Measurements from ENCODE around the gene SWT1.

The SWT1 gene, protein sequence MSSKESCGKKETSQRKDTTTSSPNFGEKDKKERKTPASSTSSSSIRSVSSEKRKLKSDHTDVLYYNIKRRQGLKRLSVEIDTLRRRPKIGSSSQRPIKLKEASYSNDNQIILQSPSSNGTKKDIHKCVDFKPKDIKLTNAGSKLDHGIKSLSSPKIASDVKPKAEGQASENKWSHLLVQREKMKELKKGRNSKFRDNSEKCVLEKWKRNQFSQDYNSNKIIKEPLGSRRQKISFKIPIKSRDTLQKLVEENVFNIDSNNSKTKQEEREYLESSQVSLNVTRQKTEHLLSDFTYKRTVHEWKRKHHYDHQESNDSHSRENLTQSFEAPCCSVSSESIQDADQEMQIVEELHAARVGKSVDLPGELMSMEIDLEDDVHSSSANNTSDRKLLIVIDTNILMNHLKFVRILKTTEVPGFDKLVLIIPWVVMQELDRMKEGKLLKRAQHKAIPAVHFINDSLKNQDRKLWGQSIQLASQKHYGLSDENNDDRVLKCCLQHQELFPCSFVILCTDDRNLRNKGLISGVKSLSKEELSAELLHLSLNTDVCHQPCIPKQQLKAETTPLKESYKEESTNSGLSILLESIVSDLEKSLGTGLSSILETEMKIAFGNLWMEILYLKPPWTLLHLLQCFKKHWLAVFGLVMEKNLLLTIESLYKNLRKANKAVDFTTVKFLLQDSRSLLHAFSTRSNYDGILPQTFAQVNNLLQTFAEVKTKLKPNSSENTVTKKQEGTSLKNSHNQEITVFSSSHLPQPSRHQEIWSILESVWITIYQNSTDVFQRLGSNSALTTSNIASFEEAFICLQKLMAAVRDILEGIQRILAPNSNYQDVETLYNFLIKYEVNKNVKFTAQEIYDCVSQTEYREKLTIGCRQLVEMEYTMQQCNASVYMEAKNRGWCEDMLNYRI

DNA sequence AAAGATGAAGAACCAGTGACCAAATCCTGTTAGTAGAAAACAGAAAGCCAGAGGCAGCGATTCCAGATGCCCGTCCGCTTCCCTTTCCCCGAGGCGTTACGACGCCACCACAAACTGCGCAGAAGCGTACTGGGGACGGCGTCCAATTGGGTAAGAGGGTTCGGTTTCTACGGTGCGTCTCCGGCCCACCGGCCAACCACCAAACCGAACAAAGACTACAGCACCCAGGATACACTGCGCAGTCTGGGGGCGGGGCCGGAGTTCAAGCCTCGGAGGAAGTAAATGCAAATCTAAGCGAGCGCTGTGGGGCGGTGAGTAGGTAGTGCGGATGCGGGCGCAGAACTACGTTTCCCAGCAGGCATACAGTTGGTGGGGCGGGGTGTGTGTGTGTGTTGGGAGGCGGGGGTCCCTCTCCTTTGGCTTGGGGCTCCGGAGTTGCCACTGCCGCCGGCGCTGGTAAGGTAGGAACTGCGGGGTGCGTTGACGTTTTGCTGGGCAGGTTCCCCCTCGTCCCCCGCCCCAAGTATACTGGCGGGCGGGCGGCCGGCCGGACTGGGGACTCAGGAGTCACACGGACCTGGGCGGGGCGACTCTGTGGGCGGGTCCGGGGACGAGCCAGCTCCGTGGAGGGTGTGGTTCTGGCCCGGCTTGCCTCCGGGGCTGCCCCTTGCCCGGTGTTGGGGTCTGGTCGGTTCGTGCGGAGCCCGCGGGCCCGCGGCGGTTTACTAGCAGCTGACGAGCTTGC lies at the start of gene SWT1, which contains the start of gene TRMT1L:
Gene SWT1, plus strand, starts transcription at position 314 of the 745 bp plus-strand sequence. CDS start 3,675 bp downstream, outside the sequence.
Gene TRMT1L, minus strand, starts transcription at position 100 of the 745 bp plus-strand sequence. CDS start 241 bp downstream, outside the sequence.
- DNase-seq = peak; percentile 98 to 100 (median 100)

DNA sequence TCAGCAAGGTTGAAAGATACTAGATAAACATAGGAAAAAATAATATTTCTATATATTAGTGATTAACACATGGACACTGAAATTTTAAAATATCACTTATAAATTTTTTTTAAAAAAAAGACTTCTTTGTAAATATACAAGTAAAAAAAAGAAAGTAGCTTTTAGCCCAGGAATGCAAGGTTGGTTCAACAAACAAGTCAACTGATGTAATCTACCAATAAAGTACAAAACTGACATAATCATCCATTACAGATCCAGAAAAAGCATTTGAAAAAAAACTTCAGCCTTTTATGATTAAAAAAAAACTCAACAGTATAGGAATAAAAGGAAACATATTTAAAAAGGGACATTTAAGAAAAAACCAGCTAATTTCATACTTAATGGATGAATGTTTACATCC lies 48.6 kb upstream of the SWT1 start:
- no peak for DNase-seq

DNA sequence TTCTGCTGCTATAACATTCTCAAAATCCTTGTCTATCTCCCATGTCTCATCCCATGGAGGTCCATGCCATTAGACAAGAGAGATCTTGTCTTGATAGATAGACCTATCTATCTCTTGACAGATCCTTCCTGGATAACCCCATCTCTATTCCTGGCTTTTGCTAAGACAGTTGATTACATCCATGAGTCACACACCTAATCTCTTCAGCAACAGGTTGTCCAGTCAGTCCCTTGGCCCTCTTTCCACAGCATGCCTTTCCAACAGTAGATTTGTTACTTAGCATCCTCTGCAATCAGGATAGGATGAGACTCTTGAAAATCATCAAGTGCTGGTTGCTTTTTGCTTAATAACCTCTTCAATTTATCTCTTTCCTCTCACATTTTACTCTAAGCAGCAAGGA lies 46.8 kb upstream of the SWT1 start:
- no peak for DNase-seq

DNA sequence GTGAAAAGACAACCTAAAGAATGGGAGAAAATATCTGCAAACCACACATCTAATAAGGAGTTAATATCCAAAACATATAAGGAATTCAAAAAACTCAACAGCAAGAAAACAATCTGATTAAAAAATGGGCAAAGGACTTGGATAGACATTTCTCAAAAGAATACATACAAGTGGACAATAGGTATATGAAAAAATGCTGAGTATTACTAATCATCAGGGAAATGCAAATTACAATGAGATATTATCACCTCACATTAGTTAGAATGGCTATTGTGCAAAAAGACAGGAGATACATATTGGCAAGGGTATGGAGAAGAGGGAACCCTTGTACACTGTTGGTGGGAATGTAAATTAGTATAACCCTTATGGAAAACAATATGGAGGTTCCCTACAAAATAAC lies 45.1 kb upstream of the SWT1 start:
- no peak for DNase-seq

DNA sequence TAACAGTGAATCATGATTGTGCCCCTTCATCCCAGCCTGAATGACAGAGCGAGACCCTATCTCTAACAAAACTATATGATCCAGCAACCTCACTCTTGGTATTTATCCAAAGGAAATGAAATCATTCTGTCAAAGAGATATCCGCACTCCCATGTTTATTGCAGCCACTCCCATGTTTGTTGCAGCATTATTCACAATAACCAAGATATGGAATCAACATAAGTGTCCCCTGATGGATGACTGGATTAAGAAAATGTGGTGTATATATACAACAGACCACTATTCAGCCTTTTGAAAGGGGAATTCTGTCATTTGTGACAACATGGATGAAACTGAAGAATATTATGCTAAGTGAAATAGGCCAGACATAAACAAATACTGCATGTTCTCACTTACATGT lies 44.6 kb upstream of the SWT1 start:
- DNase-seq = no peak

DNA sequence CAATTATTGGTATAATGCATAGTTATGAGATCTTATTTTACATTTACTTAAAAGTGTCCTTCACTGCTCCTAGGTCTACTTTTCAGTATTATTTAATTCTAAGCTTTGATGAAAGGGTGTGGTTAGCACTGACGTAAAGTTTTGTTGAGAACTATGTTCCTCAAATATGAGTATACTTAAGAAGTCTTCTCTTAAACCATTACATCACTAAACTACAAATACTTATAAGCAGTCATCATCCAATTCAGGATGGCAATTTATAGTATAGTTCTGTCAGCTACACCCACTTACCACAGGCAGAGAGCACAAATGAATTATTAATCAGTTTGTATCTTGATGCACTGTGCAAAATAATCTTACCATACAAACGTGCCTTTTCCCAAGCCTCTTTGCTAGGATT lies 27.3 kb upstream of the SWT1 start:
- DNase-seq = no peak

DNA sequence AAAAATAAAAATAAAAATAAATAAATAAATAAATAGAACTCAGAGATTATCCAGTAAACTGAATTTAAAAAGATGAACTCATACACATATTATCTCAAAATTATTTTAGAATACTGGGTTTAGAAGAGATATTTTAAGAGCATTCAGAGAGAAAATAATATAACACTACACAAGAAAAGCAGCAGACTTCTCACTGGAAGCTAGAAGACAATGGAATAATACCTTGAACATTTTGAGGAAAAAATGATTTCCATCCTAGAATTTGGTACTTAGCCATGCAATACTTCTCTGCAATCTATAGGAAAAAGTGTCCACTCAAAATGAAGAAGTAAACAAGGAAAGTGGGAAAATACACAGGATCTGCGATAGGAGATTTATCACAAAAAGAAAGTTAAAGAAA lies 24.4 kb upstream of the SWT1 start:
- DNase-seq = no peak

DNA sequence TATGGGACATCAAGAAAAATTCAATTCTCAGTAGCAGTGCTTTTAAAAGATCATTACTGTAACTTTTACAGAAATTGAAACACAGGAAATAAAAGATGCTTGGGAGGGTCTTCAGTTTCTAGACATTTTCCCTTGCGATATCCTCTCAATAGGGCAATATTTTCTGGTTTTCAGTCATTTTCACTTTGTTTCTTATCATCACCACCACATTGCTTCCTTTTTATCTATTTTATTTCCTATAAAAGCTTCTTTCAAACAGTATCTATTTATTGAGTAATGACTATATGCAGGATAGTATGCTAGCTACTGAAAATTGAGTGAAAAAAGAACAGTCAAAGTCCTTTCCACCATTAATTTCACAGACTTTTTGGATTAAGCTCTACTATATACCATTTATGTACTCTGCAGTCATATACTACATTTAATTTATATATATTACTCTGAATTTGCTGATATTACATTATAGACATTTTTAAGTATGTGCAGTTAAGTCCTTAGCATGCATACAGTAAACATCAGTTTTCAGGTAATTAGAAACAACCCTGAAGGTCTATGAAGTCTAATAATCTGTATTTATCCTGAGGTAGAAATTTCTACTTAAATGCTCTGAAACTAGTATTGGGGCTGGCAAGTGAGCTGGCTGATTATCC lies 18.9 kb upstream of the SWT1 start:
- no peak for DNase-seq

DNA sequence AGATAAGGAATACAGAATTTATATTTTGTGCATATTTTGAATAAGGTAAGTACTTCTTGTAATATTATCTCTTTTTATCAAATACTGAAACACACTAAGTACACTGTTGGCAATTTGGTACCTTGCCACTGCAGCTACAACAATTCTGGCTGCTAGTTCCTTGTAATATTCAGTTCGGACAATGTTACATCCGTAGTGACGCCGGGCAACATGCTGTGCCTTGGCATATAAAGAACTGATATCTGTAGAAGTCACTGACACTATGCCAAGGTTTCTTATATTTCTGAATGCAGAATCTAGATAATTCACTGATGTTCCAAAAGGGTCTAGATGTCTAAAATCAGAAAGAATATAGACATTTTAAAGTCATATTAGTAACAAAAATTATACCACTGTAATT lies 17.7 kb upstream of the SWT1 start:
- DNase-seq = no peak

DNA sequence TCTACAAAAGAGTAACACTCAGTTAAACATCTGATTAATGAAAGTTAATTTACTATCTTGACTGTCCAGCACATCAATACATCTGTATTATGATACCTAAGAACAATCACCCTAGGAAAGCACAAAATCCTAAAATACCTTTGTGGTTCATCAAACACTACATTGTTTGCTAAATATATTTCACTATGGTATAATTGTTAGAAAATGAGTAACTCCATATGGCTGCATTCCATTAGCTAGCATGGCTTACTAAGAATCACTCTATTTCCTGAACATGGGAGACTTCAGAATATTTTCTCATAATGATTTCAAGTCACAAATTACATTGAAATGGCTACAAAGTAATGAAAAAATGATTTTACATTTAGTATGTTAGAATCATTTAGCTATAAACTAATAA lies 12.7 kb upstream of the SWT1 start:
- DNase-seq = no peak

DNA sequence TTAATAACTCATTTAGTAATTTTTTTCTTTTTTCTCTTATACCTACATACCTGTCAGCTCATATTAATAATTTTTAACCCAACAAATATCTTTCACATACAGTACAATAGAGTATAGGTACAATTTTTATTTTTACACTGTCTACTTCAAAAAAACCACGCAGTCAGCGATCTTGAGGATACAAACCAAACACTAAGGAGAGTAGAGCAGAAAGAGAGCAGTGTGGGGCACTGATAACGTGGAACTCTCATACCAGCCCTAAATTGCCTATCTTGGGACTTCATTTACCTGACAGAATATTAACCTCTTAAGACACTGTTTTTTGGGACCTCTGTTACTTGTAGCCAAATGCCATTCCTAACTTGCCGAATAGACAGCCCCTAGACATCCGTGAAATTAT lies 5.8 kb upstream of the SWT1 start:
- DNase-seq = no peak

DNA sequence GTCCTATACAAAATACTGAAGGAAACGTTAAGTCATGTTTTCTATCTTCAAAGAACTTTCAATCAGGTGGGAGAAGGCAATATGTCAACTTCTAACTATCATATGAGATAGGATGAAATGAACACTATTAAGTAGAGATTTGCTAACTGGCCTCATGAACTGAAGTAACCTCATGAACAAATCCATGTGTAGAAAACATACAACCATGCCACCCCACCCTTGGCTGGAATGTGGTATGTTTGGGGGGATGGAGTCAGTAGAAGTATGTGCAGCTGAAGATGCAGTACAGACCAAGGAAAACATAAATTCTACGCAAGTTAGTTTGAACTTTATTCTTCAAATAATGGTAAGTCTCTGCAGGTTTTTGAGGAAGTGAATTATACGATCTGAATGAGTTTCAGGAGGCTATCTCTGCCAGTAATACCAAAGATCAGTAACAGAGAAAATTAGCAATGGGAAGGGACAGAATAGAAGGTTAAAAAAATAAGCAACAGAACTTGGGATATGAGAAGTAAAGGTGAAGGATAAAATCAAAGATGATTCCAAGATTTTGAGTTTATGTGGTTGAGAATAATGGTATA lies 4.7 kb upstream of the SWT1 start:
- no peak for DNase-seq

DNA sequence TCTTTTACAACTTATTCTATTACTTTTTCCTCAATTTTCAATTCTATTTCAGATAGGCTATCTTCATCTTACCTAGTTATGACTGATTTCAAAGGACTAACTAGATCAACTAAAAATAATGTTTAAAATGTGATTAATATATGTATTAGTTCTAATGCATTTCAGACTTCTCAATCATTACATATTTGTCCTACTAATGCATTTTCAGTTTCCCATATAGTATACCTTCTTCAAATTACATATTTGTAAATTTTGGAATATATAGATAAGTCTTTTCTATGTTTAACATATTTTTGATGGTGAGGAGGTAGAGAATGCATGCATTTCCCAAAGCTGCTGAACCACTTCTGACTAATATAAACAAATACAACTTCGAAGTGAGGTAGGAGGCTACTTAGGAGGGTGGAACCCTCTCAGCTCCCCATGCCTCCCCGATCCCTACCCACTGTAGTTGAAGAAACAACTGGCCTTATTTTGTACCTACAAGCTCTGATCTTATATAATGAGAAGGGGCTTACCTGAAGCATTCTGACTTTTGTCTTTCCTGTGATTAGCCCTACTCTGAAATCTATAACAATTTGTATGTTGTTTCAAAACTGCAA lies 2.0 kb upstream of the SWT1 start:
- DNase-seq = no peak

DNA sequence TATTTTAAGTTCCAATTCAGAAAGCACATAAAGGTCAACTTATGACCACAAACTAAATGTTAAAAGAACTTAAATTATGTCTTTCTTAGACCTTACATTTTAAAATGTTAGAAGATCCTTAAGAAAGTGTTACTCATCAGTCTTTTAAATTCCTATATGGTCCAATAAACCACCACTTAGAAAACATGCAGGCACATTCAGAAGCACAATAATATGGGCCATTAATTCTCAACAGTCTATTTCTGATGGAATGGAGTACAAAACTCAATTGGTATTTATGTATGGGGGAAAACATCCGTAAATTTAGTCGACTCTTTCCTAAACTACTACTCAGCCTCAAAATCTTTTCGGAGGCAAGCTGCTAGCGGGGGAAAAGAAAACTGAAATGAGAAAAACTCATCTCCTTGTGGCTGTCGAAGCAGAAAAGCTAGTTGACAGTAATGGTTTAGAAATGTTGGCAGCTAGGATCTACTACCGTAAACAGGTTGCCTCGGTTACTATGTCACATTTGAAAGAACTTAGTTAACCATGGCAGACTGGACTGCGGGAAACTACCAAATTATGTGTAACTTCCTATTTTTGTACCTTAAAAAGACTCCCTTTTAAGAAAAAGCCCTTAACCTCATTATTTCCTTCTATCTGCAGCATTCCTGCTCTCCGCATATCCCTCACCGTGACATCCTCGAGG lies 1.2 kb upstream of the SWT1 start:
- DNase-seq = no peak

DNA sequence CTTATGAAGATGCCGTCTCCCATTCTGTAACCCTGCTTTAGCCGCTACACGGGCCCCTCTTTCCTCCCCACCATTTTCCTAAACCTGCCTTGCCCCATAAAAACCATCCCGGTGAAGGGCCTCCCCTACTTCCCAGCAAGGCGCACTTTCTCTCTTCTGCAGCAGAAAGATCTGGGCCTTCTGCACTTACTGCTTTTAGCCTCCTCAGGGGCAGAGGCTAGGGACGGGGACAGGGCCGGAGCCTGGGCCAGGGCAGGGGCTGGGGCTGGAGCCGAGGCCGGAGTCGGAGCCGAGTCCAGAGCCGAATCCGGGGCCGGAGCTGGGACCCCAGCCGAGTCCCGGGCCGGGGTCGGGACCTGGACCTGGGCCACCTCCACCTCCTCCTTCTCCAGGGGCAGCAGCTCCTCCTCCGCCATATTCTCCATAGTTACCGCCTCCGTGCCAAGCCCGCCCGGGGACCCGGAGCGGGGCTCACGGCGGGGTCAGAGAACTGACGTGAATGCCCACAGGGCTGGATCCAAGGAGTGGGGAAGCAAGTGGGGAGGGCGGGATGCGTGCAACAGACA lies 596 bp upstream of the SWT1 start:
- DNase-seq = peak in 1 of 3 experiments; percentile 94

DNA sequence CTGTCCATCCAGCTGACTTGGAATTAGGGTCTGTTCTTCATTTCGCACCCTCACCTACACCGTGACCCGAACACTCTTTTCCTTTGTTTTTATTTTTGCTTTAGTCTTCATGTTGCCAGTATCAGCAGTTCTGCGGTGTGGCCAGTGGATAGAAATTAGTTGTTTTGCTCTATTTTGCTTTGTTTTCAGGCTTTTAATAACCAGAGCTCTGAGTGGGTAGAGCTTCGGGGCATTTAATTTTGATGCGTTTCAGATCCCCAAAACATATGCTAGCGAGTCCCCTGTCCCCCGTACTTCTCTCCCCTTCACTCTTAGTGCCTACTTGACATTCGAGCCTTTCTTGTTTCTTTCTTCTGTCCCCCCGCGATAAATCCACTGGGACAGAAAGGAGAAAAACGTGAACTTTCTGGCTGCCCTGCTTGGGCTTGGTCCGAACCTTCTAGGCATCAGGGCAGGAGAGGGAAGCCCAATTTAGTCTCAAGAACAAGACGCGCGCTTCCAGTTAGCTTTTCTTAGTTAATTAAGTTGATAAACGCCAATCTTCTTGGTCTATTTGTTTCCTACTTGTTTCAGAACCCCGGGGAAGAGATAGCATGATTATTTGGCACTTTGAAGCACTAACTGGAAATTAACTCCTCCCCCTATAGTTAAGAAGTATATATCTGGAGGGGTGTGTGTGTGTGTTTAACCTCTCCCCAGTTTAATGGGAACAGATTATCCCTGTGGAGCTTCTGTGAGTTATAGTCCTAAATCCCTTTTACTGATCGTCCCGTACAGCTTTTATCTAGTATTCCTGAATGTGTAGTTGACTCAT lies 839 bp downstream of the SWT1 start:
- peak in 2 of 3 experiments; percentile 56 to 63 for DNase-seq

DNA sequence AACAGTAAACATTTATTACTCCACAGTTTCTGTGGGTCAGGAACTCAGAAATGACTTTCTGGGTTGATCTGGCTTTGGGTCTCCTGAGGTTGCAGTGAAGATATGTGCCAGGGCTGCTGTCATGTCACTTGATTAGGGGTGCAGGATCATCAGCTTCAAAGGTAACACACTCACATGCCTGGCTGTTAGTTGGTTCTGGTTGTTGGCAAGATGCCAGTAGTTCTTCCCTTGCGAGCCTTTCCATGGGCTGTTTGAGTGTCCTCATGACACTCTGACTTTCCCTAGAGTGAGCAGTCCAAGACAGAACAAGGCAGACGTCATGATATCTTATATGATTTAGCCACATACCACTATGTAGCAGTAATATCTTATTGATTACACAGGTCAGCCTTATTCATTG lies 1.8 kb downstream of the SWT1 start:
- peak in 2 of 3 experiments; percentile 39 to 59 for DNase-seq

DNA sequence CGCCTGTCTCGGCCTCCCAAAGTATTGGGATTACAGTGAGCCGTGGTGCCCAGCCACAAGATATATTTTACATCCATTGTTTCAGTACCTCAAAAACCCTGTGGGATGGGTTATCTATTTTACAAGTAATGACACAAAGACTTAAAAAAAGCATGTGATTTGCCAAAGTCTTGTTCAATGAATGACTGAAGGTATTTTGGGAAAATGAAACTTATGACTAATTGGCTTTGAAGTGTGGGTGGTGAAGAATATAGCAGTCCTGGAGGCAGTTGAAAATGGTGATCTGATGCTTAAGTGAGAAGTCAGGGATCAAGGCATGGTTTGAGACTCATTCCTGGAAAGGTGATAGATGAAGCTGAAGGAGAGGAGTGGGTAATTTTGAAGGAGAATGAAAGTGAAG lies 3.0 kb downstream of the SWT1 start:
- DNase-seq = no peak

DNA sequence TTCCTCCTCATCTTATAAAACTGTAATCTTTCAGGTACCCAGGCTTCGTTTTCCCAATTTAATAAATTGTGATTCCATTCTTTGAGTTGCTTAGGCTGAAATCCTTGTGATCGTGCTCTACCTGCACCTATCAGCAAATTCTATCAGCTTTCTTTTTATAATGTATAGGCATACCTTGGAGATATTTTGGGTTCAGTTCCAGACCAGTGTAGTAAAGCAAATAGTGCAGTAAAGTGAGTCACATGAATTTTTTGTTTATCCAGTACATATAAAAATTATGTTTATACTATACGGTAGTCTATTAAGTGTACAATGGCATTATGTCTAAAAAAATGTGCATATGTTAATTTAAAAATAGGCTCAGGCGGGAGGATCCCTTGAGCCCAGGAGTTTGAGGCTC lies 5.5 kb downstream of the SWT1 start:
- no peak for DNase-seq

DNA sequence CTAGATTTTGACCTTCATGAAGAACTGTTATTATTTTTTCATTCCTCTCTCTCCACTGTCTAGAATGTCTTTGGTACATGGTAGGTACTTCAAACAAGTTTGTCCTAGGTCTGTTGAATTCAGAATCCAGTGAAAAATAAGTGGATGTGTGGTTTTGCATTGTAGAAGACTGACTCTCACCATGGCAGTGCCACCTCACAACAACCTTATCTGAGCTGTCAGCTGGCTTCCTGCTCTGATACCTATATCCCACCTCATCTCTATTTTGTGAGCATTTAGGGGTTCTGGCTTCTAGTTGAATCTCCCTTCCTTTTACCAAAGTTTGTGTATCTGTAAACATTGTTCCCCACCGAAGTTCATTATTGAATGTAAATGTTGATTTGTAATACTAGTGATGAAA lies 9.1 kb downstream of the SWT1 start:
- no peak for DNase-seq
